CD4-positive, alpha-beta T cell treated with Interleukin-4 for 1 hour (primary cell): ENCODE measurements around the gene RYR3.

ENCODE experiments used
- DNase-seq, 2 donors: peaks; one replicate each; pipeline ENCODE4 v3.0.0-alpha.2; 2020 to 2022

RYR3 gene

DNA sequence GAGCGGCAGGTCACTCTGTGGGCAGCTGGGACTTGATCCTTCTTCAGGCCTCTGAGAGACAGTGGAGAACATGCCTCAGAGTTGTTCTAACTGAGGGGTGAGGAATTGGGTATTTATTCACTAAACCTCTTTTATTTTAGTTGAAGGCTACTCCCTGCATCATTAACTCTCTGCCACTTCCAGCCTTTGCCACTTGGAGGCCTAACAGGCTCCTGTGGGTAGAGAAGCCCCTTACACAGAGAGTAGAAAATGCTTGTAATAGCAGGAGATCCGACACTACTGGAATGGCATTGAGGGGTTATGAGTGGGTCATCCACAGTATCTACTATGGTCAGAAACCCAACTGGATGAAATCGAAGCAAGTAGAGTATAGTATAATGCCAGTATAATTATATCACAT lies 81.7 kb downstream of the RYR3 start:
- DNase-seq: no peak

DNA sequence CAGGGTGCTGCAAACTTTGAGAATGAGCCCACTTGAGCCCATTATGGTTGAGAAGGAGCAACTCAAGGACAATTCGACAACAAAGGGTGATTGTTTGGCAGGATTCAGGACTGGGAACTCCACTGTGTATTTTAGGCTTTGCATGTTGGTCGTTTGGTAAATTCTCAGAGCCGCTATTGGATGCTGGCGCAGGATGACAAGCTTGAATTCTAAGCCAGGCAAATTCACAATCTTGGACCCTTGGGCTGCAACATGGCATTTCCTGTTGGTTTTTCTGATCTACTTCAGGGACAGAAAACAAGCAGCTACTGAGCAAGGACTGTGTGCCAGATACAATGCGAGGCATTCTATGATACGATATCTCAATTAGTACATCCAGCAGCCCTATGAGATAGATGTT lies 82.8 kb downstream of the RYR3 start:
- no peak for DNase-seq

DNA sequence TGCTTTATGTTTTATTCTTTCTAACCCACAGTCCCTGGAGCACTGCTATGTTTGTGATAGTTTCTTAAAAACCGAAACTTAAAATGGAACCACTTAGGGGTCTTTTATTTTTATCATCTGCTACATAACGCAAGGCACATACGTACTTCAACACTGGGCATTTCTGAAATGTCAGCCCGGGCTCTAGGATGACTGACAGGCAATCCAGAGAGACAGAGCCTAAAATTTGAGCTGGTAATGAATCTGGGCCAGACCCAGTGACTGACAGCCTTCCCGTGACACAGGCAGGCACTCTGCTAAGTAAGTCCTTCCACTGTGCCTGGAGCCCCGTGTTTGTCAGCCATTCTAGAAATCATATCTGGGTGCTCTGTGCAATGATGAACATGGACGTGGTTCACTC lies 84.6 kb downstream of the RYR3 start:
- no peak for DNase-seq

DNA sequence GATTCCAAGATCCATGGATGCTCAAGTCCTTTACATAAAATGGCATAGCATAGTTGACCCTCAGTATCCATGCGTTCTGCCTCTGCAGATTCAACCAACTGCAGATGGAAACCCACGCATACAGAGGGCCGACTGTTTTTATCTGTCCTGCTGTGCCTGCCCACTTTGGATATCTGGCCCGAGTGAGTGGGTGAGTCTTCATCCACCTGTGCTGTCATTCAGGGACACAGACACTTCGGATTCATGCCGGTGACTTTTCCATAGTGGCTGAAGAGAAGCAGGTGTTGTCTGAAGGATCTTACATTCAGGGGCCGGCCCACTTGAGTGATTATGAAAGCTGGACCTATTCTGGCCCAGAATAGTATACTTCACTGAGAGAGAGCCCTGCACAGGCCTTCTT lies 85.1 kb downstream of the RYR3 start:
- DNase-seq: no peak

DNA sequence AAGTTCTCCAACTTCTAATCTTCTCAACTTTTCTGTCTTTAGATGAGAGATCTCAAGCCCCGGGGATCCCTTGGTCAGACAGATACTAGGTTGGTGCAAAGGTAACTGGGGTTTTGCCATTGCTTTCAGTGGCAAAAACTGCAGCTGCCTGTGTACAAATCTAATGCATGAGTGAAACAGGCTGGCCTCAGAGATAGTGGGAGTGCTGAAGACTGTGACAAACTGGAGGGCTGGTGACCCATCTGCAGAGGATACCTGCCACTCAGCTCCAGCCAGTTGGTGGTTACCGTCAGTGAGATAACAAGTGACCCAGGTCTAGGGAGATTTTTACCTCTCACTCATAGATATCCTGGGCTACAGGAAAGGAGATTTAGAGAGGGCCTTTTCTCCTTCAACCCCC lies 85.7 kb downstream of the RYR3 start:
- DNase-seq: no peak

DNA sequence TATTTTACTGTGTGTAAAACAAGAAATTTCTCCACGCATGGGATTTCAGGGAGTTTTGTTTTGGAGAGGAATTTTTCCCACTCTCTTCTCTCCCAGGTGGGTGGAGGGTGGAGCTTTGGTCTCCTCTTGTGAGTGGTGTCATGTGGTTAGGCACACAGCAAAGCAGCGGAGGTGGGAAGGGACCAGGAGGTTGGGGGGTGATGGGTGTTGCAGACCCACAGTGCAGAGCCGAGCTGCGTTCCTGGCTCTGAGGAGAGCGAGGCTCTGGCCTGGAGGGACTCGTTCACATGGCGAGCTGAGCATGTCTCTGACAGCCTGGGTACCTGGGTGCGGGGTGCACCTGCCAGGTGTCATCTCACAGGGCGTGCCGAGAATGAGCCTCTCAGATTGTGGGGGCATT lies 87.8 kb downstream of the RYR3 start:
- no peak for DNase-seq

DNA sequence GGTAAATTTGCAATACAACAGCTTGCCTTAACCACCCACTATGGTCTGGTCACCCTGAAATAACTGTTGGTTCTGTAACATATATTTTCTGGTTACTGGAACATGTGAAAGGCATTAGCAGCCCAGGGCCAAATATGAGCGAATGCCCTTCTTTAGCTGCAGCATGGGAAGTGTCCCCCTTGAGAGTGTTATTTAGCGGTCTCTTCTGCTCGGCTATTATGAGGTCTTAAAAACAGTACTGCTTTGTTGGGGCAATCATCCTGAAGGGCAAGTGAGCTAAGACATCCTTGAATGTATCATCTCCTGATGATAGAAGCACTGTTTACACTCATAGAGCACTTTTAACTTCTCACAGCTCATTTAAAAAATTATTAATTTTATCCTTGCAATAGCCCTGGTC lies 90.2 kb downstream of the RYR3 start:
- DNase-seq: no peak

DNA sequence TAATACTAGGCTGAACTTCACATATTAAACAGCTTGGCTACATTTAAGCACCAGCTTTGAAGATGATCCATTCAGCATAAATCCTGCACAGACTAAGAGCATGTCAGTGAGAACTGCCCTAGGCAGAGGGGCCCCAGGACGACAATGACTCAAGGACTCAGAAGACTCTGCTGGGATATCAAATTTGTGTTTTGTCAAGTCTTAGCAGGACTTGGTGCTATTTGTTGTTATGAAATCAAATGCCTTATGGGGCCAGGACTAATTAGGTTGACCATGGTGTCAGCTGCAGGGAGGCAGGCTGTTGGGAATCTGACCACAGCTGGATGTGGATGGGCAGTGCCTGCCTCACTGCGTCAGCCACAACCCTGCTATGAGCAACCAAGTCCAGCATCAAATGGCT lies 91.8 kb downstream of the RYR3 start:
- no peak for DNase-seq

DNA sequence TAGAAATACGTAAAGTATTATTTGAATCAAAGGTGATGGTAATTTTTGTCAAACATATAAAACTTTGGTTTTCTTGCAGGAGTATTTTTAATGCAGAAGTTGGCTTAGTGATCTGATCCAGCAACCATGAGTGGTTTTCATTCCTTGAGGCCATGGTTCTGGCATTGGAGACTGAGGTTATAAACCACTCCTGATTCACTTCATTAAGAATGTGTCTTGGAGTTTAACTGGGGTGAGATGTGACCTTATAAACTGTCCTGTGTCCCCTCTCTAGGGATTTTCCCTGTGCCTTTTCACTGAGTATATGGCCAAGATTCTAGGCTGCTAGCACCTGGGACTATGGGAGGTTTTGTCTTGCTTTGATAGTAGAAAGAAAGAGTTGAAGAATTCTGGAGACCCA lies 94.3 kb downstream of the RYR3 start:
- DNase-seq: no peak

DNA sequence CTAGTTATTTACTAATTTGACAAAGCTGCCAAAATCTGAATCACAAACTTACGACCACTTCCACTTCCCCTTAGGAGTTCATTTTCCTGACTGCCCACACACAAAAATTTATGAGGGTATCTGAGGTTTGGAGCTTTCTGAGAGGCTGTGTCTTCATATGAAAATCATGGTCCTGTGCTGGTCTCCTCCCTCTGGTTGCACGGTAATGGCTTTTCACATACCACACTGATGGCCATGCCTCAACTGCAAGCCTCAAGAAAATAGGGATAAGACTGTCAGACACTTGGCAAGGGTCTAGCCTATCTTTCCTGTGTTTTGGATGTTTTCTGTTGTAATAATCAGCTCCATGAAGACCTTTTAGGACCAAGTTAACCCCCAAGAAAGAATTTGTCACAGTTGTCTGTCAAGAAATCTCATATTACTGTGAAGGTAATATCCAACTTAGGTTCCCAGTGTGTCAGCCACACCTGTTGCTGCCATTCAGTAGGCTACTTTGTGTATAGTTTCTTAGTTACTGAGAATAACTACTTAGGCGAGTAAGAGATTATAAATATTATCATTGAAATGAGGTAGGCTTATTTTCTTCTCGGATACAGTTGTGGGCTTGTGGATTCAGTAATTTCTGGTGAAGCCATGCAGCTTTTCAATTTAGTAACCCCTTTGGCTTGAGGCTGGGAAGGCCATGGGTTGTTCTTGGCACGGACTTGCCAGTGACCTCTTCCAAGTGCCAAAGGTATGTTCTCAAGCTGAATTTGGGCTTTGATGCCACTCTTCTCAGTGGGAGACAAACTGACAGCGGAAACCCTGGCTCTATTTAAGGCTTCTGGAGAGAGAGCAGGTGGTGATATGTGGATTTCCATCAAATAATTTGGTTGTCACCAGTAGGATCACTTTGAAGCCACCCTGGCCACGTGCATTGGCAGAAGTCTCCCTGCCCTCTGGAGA lies 101.1 kb downstream of the RYR3 start:
- DNase-seq: no peak

DNA sequence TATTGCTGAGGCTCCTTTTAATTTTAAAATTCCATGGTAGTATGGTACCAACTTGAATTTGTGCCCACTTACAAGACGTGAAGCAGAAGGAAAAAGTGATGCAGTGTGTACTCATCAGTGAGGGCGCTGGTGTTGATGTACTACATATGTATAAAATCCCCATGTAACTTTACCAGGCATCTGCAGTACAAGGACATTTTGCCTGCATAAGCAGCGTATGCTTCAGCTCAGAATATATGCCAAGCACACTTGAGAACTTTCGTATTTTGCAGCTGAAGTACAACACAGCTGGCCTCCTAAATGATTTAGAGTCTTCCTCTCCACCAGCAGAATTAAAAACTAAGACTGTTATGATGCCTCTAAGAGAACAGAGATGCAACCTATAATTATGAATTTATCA lies 108.9 kb downstream of the RYR3 start:
- no peak for DNase-seq

DNA sequence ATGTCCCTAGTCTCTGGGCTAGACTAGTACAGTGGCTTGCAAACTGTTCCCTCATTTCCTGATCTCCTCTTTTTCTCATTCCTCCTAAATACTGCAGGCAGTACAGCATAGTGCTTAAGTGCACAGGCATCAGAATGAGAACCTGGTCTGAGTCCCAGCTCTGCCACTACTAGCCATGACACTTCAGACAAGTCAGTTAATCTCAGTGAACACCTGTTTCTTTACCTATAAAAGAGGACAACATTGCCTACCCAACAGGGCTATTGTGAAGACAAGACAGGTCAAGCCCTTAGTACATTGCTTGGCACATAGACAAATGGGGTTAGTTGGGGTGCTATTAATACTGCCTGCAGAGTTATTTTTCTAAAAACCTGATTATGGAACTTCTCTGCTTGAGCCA lies 113.3 kb downstream of the RYR3 start:
- DNase-seq: no peak

DNA sequence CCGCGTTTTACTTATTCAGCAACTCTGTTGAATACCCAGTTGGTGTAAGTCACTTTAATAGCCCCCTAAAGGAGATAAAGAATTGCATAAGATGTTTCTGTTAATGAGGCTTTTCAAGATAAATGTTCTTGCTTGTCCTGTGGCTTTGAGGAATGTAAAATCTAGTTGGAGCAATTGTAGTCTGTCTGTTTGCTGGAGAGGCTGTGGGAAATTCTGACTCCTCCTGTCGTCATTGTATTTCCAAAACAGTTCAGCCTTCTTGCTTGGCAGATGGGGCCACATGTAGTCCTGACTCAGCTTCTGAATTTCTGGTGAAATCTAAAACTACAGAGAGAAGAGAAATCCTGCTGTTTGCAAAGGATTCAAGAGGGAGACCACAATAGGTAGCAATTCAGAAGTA lies 114.4 kb downstream of the RYR3 start:
- DNase-seq: no peak

DNA sequence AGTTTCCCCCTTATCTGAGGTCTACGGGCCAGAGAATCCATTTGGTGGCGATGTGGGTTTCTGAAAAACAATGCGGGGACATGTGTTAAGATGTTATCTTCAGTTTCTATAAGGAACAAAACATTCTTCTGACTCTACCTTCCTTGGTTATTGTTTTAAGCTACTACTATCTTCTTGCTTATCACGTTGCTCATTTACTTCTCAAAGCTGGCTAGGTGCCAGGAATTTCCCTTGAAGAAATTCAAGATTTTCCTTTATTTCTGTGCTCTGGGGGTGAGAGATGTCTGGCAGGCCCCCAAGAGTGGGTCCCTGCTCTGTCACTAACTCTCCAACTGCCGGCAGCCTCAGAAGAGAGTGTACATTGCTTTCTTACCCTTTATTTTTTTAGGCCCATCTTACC lies 119.8 kb downstream of the RYR3 start:
- DNase-seq: no peak

DNA sequence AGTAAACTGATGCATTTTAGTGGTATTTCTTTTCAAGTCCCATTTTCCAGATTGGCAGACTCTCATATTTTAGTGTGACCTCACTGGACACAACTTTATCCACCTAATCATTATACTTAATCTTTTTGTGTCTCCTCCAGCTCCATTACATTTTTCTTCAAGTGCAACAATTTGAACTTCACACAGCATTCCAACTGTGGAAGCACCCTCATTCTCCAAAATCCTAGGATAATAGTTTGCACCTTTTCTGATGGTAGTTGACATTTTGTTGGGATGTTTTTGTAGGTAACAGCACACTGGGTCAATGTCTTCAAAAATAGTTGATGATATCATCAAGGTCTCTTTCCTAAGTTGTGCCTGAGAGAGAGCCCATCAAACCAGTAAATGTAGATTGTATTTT lies 123.1 kb downstream of the RYR3 start:
- DNase-seq: no peak

DNA sequence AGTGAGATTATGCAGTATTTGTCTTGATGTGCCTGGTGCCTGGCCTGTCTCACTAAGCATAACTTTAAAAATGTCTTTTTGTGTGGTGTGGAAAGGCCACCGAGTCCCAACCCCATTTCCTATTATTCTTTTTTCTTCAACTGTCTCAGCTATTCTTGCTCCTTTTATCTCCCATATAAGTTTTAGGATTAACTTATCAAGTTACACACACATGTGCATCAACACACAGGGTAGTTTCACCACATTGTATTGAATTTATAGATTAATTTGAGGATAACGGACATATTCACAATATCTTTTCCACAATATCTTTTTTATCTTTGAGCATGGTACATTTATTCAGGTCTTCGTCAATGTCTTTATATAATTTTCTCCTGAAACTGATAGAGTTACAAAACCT lies 127.6 kb downstream of the RYR3 start:
- DNase-seq: no peak

DNA sequence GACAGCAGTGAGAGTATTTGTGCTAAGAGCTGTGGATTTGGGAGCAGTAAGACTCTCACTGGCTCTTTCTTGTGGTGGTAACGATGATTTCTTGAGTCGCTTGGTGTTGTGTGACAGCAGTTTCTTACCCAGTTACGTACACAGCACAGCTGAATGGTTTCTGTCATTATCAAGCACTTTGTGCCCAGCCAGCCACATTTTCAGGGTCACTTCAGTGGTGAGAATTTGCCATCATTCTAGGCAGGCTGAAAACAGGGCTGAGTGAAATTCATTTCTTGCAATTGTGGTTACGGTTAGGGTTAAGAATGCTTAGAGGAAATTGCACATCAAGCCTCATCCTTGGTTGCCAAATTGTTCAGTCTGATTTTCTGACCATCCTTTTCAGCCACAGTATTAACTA lies 130.1 kb downstream of the RYR3 start:
- no peak for DNase-seq

DNA sequence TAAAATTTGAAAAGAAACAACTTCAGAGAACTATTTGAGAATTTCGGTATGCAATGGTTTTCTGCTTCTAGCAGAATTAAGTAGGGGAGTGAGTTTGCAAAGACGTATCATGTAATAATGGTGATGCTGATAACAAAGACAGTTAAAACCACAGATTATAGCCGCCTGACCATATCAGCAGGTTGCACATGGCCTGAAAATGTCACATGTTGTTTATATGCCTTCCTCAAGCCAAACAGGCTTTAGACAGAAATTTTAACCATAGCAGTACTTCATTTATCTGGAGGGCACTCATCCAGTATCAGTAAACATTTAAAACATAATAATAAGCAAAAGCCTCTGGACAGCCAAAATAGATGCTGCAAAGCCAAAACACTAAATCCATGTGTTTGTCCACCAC lies 131.7 kb downstream of the RYR3 start:
- no peak for DNase-seq

DNA sequence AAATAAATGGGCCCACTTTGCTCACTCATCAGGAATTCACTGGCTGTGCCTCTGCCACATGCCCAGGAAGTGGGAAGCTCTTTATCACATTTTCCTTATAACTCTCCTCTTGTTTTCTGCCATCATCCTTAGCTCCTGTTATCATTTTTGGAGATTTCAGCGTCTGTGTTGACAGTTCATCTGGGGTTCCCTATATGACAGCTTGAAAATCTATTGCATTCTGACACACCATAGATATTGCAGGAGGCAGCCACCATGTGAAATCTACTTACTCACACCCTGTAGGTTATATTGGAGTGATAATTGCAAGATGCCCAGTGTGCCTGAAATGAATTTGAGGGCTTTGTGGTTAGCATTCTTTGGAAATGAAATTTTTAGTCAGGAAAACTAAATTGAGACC lies 132.9 kb downstream of the RYR3 start:
- no peak for DNase-seq

DNA sequence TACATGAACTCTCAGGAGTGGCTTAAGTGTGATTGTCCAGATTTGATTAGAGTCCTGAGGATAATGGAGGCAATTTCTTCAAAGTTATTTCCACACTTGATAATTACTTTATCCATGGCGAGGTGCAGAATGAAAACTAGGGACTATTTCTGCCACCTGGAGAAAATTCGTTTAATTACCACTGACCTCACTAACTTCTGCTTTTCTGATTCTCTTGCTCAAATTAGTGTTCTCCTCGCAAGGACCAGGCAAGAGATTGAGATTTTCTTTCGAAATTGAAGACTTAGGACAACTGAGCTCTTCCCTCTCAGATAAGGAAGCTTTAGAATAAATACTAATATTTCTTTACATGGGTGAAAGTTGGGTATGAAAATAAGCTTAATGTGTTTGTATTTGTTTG lies 135.2 kb downstream of the RYR3 start:
- no peak for DNase-seq

DNA sequence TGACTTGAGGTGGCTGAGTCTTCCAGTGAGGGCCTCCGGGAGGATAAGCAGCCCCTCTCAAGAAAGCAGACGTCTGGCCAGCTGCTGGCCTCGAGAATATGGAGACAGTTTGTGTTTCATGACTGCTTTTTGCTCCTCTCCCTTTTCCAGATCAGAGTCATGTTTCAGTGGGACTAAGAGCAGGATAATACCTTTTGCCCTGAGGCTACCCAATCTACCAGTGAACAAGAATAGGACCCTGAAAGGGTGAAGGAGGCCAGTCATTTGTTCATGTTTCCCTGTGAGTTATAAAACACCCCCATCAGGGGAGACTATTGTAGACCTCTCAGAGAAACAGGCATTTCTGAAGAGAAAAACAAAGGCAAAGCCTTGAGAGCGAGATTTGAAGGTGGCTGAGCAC lies 137.4 kb downstream of the RYR3 start:
- no peak for DNase-seq

DNA sequence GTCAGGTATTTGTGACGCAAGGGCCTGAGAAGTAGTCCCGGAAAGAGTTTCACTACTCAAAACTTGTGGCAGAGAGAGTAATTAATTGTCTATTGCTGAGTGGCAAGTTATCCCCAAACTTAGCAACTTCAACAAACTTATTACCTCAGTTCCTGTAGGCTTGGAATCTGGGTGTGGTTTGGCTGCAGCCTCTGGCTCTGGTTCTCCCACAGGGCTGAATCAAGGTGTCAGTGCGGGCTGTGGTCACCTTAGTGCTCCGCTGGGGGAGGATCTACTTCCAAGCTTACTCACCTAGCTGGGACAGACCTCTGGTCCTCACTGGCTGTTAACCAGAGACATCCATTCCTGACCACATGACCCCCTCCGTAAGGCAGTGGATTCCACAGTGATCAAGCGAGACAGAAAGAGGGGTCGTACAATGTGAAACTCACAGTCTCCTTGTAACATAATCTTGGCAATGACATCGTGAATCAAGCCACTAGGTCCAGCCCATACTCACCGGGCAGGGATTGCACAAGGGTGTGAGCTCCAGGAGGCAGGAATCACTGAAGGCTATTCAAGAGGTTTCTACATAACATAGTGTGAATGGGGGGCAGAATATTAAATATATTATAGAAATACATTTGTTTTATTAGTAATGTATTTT lies 138.3 kb downstream of the RYR3 start:
- no peak for DNase-seq

DNA sequence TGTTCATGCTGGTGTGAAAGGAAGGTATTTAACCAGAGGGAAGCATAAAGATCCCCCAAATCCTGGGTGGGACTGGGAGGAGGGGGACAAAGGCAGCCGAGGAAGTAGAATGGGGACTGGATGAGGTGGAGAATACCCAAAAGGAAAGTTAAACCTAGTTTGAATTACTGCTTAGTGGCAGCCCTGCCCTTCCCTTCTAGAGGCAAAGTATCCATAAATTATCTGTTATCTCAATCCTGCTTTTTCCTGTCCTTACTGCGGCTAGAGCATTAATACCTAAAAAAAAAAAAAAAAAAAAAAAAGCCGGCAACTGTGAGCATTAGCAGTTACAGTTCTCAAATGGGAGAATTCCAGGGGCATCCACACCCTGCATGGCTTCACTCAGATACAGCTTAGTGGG lies 139.0 kb downstream of the RYR3 start:
- no peak for DNase-seq

DNA sequence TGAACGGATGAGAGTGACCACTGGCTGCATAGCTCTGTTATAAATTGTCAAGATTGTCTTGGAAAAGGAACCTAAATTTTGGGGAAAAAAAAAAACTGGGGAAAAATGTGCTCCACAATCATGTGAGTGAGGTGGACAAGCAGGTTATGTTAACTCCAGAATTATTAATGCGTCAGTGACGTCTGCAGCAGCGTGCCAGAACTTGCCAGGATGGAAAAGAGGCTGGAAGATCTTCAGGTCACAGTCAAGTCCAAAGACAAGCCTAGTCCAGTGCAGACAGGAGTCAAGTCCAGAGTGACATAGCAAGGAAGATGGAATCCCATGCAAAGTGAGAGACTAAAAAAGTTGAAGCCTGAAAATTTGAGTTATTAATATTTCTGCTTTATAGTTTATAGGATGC lies 140.6 kb downstream of the RYR3 start:
- DNase-seq: no peak

DNA sequence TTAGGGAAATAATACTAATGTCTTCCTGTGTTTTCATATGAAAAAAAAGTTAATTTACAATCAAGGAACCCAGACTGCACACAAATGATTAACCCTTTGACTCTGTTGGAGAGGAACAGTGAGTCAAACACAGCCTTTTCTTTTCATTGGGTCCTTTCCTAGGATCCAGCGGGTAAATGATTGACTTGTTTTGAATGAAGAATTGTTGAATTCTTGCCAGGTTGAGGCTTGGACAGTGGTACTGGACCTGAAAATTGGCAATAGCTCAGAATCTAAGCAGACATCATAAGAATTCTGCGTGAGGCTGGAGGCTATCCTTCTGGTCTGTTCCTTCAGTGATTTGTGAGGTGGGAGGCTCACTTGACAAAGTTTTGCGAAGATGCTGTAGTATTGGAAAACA lies 143.0 kb downstream of the RYR3 start:
- DNase-seq: no peak
